Occipital lobe (tissue), 2 donors: Measurements from ENCODE around the gene UNC13B. TPM values are rescaled to one million over a fixed set of nuclear protein-coding genes. Genes with fewer than 3 reads are reported as not detected.

Experiments
- DNase-seq: peaks from one replicate; lab custom pipeline; 2025; lab: John Stamatoyannopoulos, UW
- total RNA-seq: library from RNA; depleted of rRNA; stranded (reverse); fragments of >200 nt; gene quantifications from one replicate; pipeline ENCODE4 v1.2.3, GENCODE V29; 2014

The UNC13B gene
- total RNA-seq, 1 donor from 2014 or later = 12.3 TPM

- no peak for DNase-seq
Measured at GRCh38 chr9:35424356-35425352, 262.8 kb downstream of the UNC13B start.

GRCh38 chr9:35426627-35427026 lies 264.8 kb downstream of the UNC13B start:
- DNase-seq = no peak

- no peak for DNase-seq
Measured at GRCh38 chr9:35431467-35431866, 269.7 kb downstream of the UNC13B start.

- no peak for DNase-seq
Measured at GRCh38 chr9:35432076-35432475, 270.3 kb downstream of the UNC13B start.

- DNase-seq = no peak
Measured at GRCh38 chr9:35436933-35437332, 275.1 kb downstream of the UNC13B start.

GRCh38 chr9:35446012-35446411 lies 284.2 kb downstream of the UNC13B start:
- no peak for DNase-seq

GRCh38 chr9:35448496-35448895 lies 286.7 kb downstream of the UNC13B start:
- DNase-seq = no peak

GRCh38 chr9:35452481-35452880 lies 290.7 kb downstream of the UNC13B start:
- no peak for DNase-seq

GRCh38 chr9:35453786-35454185 lies 292.0 kb downstream of the UNC13B start:
- DNase-seq = no peak

Other genes starting within 250 kb of the UNC13B start
- 25.6 TPM for gene PHF24, start 203.7 kb upstream of the UNC13B start, total RNA-seq
- 47.9 TPM for gene DNAJB5, start 172.3 kb upstream of the UNC13B start, total RNA-seq
- 171 TPM for gene VCP, start 89.4 kb upstream of the UNC13B start, total RNA-seq
- gene FANCG, start 82.1 kb upstream of the UNC13B start, total RNA-seq = 31.7 TPM
- 9.4 TPM for gene PIGO, start 65.4 kb upstream of the UNC13B start, total RNA-seq
- 48.7 TPM for gene STOML2, start 58.9 kb upstream of the UNC13B start, total RNA-seq
- gene ATOSB, start 46.1 kb upstream of the UNC13B start, total RNA-seq = 11.4 TPM